ENCODE results near the gene ELAVL3.

- TF ChIP-seq CTCF (IDR thresholded peaks at IDR 0.05; ENCODE audit: borderline replicate concordance, extremely low read depth, low read length, poor library complexity, severe bottlenecking): peak; percentile 44
- TF ChIP-seq EZH2 (IDR thresholded peaks at IDR 0.05; ENCODE audit: borderline replicate concordance, low read depth, low read length, severe bottlenecking): no peak
These were observed 49.6 kb upstream of the ELAVL3 start for GRCh38 chr19:11530432-11530831.
